GM21423 (cell line): Measurements from ENCODE around the gene LYRM4.

Experiments used
- ATAC-seq: cut with Tn5 transposase; IDR thresholded peaks from one replicate; pipeline ENCODE4 v1.9.1; 2021; ENCODE audit warnings: mild to moderate bottlenecking, moderate library complexity; ENCODE audit not compliant: unreplicated experiment

LYRM4 gene

GRCh38 chr6:5150551-5151075 is 110.1 kb downstream of the LYRM4 start:
- ATAC-seq = no peak

- ATAC-seq = no peak
Observed at GRCh38 chr6:5149891-5150290, 110.9 kb downstream of the LYRM4 start.

- ATAC-seq = no peak
Observed at GRCh38 chr6:5149159-5149704, 111.5 kb downstream of the LYRM4 start.

- no peak for ATAC-seq
Observed at GRCh38 chr6:5146398-5146797, 114.4 kb downstream of the LYRM4 start.

- ATAC-seq = no peak
Observed at GRCh38 chr6:5143634-5144311, 117.0 kb downstream of the LYRM4 start.

- no peak for ATAC-seq
Observed at GRCh38 chr6:5142915-5143314, 117.8 kb downstream of the LYRM4 start.

- no peak for ATAC-seq
Observed at GRCh38 chr6:5142131-5142530, 118.6 kb downstream of the LYRM4 start.

GRCh38 chr6:5141046-5141445 is 119.7 kb downstream of the LYRM4 start:
- no peak for ATAC-seq

GRCh38 chr6:5139828-5140771 is 120.7 kb downstream of the LYRM4 start:
- ATAC-seq = no peak

GRCh38 chr6:5138995-5139827 is 121.5 kb downstream of the LYRM4 start:
- no peak for ATAC-seq

- ATAC-seq = no peak
Observed at GRCh38 chr6:5136851-5137250, 123.9 kb downstream of the LYRM4 start.

- ATAC-seq = no peak
Observed at GRCh38 chr6:5135788-5136376, 124.9 kb downstream of the LYRM4 start.

GRCh38 chr6:5133943-5134342 is 126.8 kb downstream of the LYRM4 start:
- ATAC-seq = no peak

GRCh38 chr6:5132731-5133130 is 128.0 kb downstream of the LYRM4 start:
- ATAC-seq = peak; percentile 89

- ATAC-seq = no peak
Observed at GRCh38 chr6:5130135-5130866, 130.4 kb downstream of the LYRM4 start.

- no peak for ATAC-seq
Observed at GRCh38 chr6:5128351-5128750, 132.4 kb downstream of the LYRM4 start.

- no peak for ATAC-seq
Observed at GRCh38 chr6:5127106-5127687, 133.6 kb downstream of the LYRM4 start.

GRCh38 chr6:5126214-5126613 is 134.5 kb downstream of the LYRM4 start:
- no peak for ATAC-seq
